GM23248 (cell line): ENCODE data around the gene CHST3. TPM values are rescaled to one million over a fixed set of nuclear protein-coding genes. Genes with fewer than 3 reads are reported as not detected.

ENCODE experiments used
- DNase-seq: peaks from one replicate; pipeline ENCODE4 v3.0.0-alpha.2; 2015
- H2AFZ ChIP-seq: fragments of 200-600 bp; sonication (generic); 2 replicates; pipeline ENCODE4 v1.6.1; 2016; ENCODE audit warnings: antibody characterized with exemption
- H3F3A ChIP-seq: fragments of 200-600 bp; sonication (generic); 2 replicates; pipeline ENCODE4 v1.6.1; 2016; ENCODE audit warnings: mild to moderate bottlenecking, antibody characterized with exemption, mixed run types; ENCODE audit not compliant: insufficient read depth
- H3K27ac ChIP-seq: fragments of 200-600 bp; sonication (generic); 2 replicates; pipeline ENCODE4 v1.5.1; 2016; ENCODE audit warnings: mild to moderate bottlenecking
- H3K27me3 ChIP-seq: fragments of 200-600 bp; sonication (generic); replicated peaks from 2 replicates; pipeline ENCODE4 v1.6.1; 2016; ENCODE audit warnings: mild to moderate bottlenecking; ENCODE audit not compliant: insufficient read depth
- H3K36me3 ChIP-seq: fragments of 200-600 bp; sonication (generic); 2 replicates; pipeline ENCODE4 v1.6.1; 2016; ENCODE audit warnings: low read depth, mild to moderate bottlenecking
- H3K4me1 ChIP-seq: fragments of 200-600 bp; sonication (generic); 2 replicates; pipeline ENCODE4 v1.6.1; 2016; ENCODE audit warnings: mild to moderate bottlenecking; ENCODE audit not compliant: insufficient read depth
- H3K4me2 ChIP-seq: fragments of 200-600 bp; sonication (generic); one replicate; pipeline ENCODE4 v1.6.1; 2016; ENCODE audit warnings: mild to moderate bottlenecking; ENCODE audit not compliant: unreplicated experiment
- H3K4me3 ChIP-seq: fragments of 200-600 bp; sonication (generic); 2 replicates; pipeline ENCODE4 v1.5.1; 2016; ENCODE audit warnings: mild to moderate bottlenecking
- H3K79me2 ChIP-seq: fragments of 200-600 bp; sonication (generic); 2 replicates; pipeline ENCODE4 v1.6.1; 2016; ENCODE audit warnings: mild to moderate bottlenecking; ENCODE audit not compliant: insufficient read depth
- H3K9ac ChIP-seq: fragments of 200-600 bp; sonication (generic); 2 replicates; pipeline ENCODE4 v1.6.1; 2016; ENCODE audit warnings: mild to moderate bottlenecking
- H3K9me2 ChIP-seq: fragments of 200-600 bp; sonication (generic); 2 replicates; pipeline ENCODE4 v1.6.1; 2016; ENCODE audit warnings: mixed run types, mild to moderate bottlenecking, moderate library complexity; ENCODE audit not compliant: insufficient read depth
- H3K9me3 ChIP-seq: fragments of 200-600 bp; sonication (generic); one replicate; pipeline ENCODE4 v1.6.1; 2017; ENCODE audit warnings: low read depth
- H4K20me1 ChIP-seq: fragments of 200-600 bp; sonication (generic); 2 replicates; pipeline ENCODE4 v1.6.0; 2016; ENCODE audit not compliant: insufficient read depth
- EZH2 ChIP-seq: fragments of 200-600 bp; sonication (generic); IDR thresholded peaks from 2 replicates; pipeline ENCODE4 v1.6.1; 2018; ENCODE audit warnings: antibody characterized with exemption, mild to moderate bottlenecking; ENCODE audit not compliant: insufficient read depth, poor library complexity, severe bottlenecking
- EZH2phosphoT487 ChIP-seq: fragments of 200-600 bp; sonication (generic); IDR thresholded peaks from 2 replicates; pipeline ENCODE4 v1.6.1; 2018; ENCODE audit warnings: antibody characterized with exemption, moderate library complexity, mild to moderate bottlenecking, low read depth; ENCODE audit not compliant: insufficient read depth
- WGBS, 2 experiments: methylation state at CpG; one replicate each; pipeline ENCODE4 v1.1.6; 2015 to 2017; ENCODE audit warnings: low lambda C conversion rate in 2 of 2, low coverage in 1 of 2; ENCODE audit errors: missing lambda C conversion rate in 2 of 2; 5-methylcytosine and 5-hydroxymethylcytosine counted together
- in situ Hi-C: fragments of 300-500 bp; cut with MboI; formaldehyde crosslinking; loops from 2 replicates; pipeline ENCODE4 v1.15.0; 2020
- polyA plus RNA-seq: library from polyadenylated mRNA; unstranded; fragments of >200 nt; fragmentation: Nextera tagmentation; extraction: Ambion mirVana; gene quantifications from 2 replicates; pipeline ENCODE4 v1.2.1, GENCODE V29; 2016
- total RNA-seq: library from RNA; depleted of rRNA; stranded (reverse); fragments of >200 nt; shearing (Covaris generic); gene quantifications from 2 replicates; pipeline ENCODE4 v1.2.3, GENCODE V29; 2014

CHST3 gene
- total and polyA plus RNA-seq, 2 experiments from 2014 or later: 10.7 to 42.2 TPM

DNA sequence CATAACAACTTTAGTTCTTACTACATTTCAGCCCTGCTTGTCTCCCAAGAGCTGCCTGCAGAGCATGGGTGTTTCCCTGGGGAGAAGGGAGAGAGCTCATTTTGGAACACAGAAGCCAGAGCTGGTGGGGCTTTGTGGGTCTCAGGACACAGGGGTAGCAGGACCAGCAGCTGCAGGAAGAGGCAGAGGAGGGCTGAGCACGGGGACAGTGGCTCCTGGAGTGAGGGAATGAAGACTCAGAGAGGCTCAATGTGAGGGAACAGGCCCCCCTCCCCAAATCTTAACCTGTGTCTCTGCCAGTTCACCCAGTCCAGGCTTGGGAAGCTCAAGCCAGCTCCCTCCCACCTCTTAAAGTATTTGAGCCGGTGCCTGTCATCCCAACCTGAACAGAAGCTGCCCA lies 50.0 kb downstream of the CHST3 start:
- no peak overlapping the region for H3K27ac ChIP-seq
- no peak overlapping the region for H2AFZ ChIP-seq
- no peaks in the 10 kb centered on the region for H3K27me3 ChIP-seq
- WGBS, 2 experiments: 72 to 75% methylated on average over 2 of the region's 2 CpGs
- TF ChIP-seq EZH2phosphoT487: no peak
- TF ChIP-seq EZH2: no peak
- no peaks in the 10 kb centered on the region for H3K9me3 ChIP-seq
- no peak for DNase-seq
- H3K9me2 ChIP-seq: no peaks in the 10 kb centered on the region
- H3K4me3 ChIP-seq: no peak overlapping the region
- peaks cover 6% of the 10 kb centered on the region for H3K36me3 ChIP-seq
- H3K79me2 ChIP-seq: peaks cover 22% of the 10 kb centered on the region
- in situ Hi-C loops: no loop called here
- no peak overlapping the region for H3K4me2 ChIP-seq
- H4K20me1 ChIP-seq: no peaks in the 10 kb centered on the region
- peaks cover 25% of the 10 kb centered on the region for H3K4me1 ChIP-seq
- peaks cover 20% of the 10 kb centered on the region for H3F3A ChIP-seq
- H3K9ac ChIP-seq: no peak overlapping the region

- H4K20me1 ChIP-seq: no peaks in the 10 kb centered on the region
- no peak for DNase-seq
- no peaks in the 10 kb centered on the region for H3K9me2 ChIP-seq
- H3K4me3 ChIP-seq: no peak overlapping the region
- WGBS, 2 experiments: 82 to 84% methylated on average over 10 of the region's 10 CpGs
- no peak overlapping the region for H3K27ac ChIP-seq
- H3K27me3 ChIP-seq: no peaks in the 10 kb centered on the region
- TF ChIP-seq EZH2: no peak
- TF ChIP-seq EZH2phosphoT487: no peak
- H2AFZ ChIP-seq: no peak overlapping the region
- H3K36me3 ChIP-seq: peaks cover 6% of the 10 kb centered on the region
- peaks cover 18% of the 10 kb centered on the region for H3K4me1 ChIP-seq
- in situ Hi-C loops: no loop called here
- H3F3A ChIP-seq: peaks cover 18% of the 10 kb centered on the region
- H3K9ac ChIP-seq: no peak overlapping the region
- peaks cover 22% of the 10 kb centered on the region for H3K79me2 ChIP-seq
- no peaks in the 10 kb centered on the region for H3K9me3 ChIP-seq
- no peak overlapping the region for H3K4me2 ChIP-seq
These were observed 50.7 kb downstream of the CHST3 start for GRCh38 chr10:72014785-72015480.

DNA sequence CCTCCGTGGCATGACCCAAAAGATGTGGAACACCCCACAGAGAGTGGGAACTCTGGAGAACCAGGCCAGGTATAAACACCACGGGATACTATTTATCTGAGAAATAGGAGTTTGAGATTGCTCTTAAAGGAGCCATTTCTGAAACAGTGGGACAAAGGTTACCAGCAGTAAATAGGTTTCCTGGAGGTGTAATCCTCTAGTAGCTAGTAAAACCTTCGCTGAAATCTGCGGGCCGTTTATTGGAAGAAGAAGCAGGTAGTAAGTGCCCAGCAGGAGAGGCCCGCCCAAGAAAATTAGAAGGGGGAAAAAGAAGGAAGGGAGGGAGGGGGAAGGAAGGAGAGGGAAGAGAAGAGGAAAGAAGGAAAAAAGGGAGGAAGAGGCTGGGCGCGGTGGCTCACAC lies 51.6 kb downstream of the CHST3 start:
- Histone ChIP-seq H4K20me1 (no peaks in the 10 kb centered on the region), H3K4me3 (no peak overlapping the region), H3K4me2 (no peak overlapping the region), H3K9ac (no peak overlapping the region), H3K9me2 (no peaks in the 10 kb centered on the region), H3F3A (peaks cover 9% of the 10 kb centered on the region), H3K27me3 (no peaks in the 10 kb centered on the region), H3K79me2 (peaks cover 17% of the 10 kb centered on the region), H3K27ac (no peak overlapping the region), H3K4me1 (peaks cover 9% of the 10 kb centered on the region), H2AFZ (no peak overlapping the region), H3K36me3 (peaks cover 3% of the 10 kb centered on the region), H3K9me3 (no peaks in the 10 kb centered on the region)
- no peak for DNase-seq
- in situ Hi-C loops: no loop called here
- WGBS, 2 experiments: 85 to 87% methylated on average over 7 to 8 of the region's 8 CpGs
- TF ChIP-seq EZH2phosphoT487: no peak
- no peak for TF ChIP-seq EZH2

DNA sequence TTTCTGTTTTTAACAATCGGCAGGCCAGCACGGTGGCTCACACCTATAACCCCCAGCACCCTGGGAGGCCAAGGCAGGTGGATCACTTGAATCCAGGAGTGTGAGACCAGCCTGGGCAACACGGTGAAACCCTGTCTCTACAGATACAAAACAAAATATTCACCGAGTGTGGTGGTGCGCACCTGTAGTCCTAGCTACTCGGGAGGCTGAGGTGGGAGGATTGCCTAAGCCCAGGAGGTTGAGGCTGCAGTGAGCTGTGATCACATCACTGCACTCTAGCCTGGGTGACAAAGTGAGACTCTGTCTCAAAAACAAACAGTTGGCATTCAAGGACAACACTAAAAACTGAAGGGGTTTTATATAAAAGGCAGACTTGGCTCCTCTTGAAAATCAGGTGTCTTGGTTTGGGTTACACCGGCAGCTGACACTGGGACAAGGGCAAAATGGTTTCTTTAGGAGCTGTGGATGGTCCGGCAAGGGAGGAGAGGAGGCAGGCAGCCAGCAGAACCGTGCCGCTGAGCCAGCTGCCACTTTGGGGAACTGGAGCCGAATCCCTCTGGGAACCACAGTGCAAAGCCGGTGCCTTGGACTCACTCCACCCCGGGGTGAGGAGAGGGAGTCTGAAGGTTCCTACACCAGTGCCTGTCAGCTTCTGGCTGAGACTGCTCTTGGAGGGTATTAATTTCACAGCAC lies 52.6 kb downstream of the CHST3 start:
- TF ChIP-seq EZH2: no peak
- no peak for TF ChIP-seq EZH2phosphoT487
- peaks cover 5% of the 10 kb centered on the region; the same call in 1 of the 2 replicates for H3F3A ChIP-seq
- no peaks in the 10 kb centered on the region for H4K20me1 ChIP-seq
- no peaks in the 10 kb centered on the region for H3K27me3 ChIP-seq
- in situ Hi-C loops: no loop called here
- no peak overlapping the region for H3K4me2 ChIP-seq
- no peak overlapping the region for H3K9ac ChIP-seq
- H2AFZ ChIP-seq: no peak overlapping the region
- WGBS, 2 experiments: 45 to 47% methylated on average over 13 of the region's 13 CpGs
- H3K9me2 ChIP-seq: no peaks in the 10 kb centered on the region
- H3K27ac ChIP-seq: no peak overlapping the region
- H3K9me3 ChIP-seq: no peaks in the 10 kb centered on the region
- no peak for DNase-seq
- H3K4me3 ChIP-seq: no peak overlapping the region
- peaks cover 8% of the 10 kb centered on the region for H3K79me2 ChIP-seq
- no peaks in the 10 kb centered on the region for H3K36me3 ChIP-seq
- peaks cover 8% of the 10 kb centered on the region for H3K4me1 ChIP-seq
